GM18867 (cell line): ENCODE data around the gene ZNF436.
"Not testable (repeated sequence)": the region's sequence is repeated elsewhere in the genome, so short reads cannot be mapped to it uniquely, and the experiment has no call there.

Experiments used
- ATAC-seq: cut with Tn5 transposase; IDR thresholded peaks from one replicate; pipeline ENCODE4 v1.9.1; 2021; ENCODE audit warnings: mild to moderate bottlenecking, moderate library complexity; ENCODE audit not compliant: unreplicated experiment

Gene ZNF436

DNA sequence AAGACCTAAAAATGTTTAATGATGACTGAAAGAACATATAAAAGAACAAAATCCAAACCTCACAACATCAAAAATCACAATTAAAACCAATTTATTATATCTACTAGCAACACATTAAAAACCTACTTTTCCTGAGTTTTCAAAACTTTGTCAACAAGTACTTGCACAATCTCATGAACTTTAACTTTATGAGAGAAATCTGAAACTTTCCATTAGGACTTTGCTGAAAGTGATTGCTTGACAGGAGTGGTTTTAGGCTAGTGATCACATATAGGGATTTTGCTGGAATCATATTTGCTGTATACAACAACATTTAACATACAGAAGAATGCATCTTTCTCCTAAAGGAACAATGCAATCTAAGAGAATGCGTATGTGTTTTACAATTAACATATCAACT is 38.8 kb downstream of the ZNF436 start:
- no peak for ATAC-seq

- ATAC-seq: no peak
These were observed 44.2 kb downstream of the ZNF436 start for GRCh38 chr1:23325393-23325792.

DNA sequence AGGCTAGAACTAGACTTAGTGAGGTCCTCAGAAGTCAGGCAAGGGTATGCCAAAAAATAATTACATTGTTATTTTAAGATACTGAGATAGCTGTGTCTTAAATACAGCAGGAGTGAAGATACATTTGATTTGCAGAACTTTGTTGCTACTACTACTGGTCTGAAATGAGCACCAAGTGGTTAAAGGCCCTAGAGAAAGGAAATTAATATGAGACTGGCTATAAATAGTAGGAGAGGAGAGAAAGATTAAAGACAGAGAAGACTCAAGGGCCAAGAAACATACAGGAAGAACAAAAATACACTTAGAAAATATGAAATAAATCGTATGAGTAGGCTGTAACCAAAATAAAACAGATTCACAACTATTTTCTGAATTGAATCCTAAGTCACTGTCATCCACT is 46.9 kb downstream of the ZNF436 start:
- no peak for ATAC-seq

GRCh38 chr1:23310280-23310679 is 59.4 kb downstream of the ZNF436 start:
- ATAC-seq: not testable (repeated sequence)
